GM13977 (cell line): ENCODE results near the gene CST3.

ENCODE experiments used
- DNase-seq: peaks from one replicate; pipeline ENCODE4 v3.0.0; 2012; ENCODE audit warnings: low spot score
- in situ Hi-C: fragments of 300-500 bp; cut with MboI; formaldehyde crosslinking; loops from one replicate; pipeline ENCODE4 v1.12.0; 2022; ENCODE audit warnings: low sequenced_read_pairs, low pct_unique_long_range_greater_than_20kb, mixed read lengths, inconsistent platforms; ENCODE audit not compliant: unreplicated experiment
- TF ChIP-seq, protein P1 (sequence below): IDR thresholded peaks from 2 replicates; pipeline ENCODE4 v1.5.1; 2012; ENCODE audit warnings: mild to moderate bottlenecking, control low read depth; ENCODE audit not compliant: insufficient read depth; ENCODE audit errors: extremely low read depth, missing control alignments

The CST3 gene

GRCh38 chr20:23584434-23585199, 53.1 kb downstream of the CST3 start:
- in situ Hi-C loops = no loop called here
- no peak for DNase-seq
- TF ChIP-seq, protein P1, sequence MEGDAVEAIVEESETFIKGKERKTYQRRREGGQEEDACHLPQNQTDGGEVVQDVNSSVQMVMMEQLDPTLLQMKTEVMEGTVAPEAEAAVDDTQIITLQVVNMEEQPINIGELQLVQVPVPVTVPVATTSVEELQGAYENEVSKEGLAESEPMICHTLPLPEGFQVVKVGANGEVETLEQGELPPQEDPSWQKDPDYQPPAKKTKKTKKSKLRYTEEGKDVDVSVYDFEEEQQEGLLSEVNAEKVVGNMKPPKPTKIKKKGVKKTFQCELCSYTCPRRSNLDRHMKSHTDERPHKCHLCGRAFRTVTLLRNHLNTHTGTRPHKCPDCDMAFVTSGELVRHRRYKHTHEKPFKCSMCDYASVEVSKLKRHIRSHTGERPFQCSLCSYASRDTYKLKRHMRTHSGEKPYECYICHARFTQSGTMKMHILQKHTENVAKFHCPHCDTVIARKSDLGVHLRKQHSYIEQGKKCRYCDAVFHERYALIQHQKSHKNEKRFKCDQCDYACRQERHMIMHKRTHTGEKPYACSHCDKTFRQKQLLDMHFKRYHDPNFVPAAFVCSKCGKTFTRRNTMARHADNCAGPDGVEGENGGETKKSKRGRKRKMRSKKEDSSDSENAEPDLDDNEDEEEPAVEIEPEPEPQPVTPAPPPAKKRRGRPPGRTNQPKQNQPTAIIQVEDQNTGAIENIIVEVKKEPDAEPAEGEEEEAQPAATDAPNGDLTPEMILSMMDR = no peak
